Hematopoietic multipotent progenitor cell treated with erythropoietin and hydrocortisone succinate and interleukin-3 and kit ligand, for 8 days (in vitro differentiated cells): ENCODE results near the gene FLNB.
"Not testable (repeated sequence)": the region's sequence is repeated elsewhere in the genome, so short reads cannot be mapped to it uniquely, and the experiment has no call there.

Experiments
- DNase-seq: peaks from one replicate; pipeline ENCODE4 v3.0.0-alpha.2; 2015

The FLNB gene

DNA sequence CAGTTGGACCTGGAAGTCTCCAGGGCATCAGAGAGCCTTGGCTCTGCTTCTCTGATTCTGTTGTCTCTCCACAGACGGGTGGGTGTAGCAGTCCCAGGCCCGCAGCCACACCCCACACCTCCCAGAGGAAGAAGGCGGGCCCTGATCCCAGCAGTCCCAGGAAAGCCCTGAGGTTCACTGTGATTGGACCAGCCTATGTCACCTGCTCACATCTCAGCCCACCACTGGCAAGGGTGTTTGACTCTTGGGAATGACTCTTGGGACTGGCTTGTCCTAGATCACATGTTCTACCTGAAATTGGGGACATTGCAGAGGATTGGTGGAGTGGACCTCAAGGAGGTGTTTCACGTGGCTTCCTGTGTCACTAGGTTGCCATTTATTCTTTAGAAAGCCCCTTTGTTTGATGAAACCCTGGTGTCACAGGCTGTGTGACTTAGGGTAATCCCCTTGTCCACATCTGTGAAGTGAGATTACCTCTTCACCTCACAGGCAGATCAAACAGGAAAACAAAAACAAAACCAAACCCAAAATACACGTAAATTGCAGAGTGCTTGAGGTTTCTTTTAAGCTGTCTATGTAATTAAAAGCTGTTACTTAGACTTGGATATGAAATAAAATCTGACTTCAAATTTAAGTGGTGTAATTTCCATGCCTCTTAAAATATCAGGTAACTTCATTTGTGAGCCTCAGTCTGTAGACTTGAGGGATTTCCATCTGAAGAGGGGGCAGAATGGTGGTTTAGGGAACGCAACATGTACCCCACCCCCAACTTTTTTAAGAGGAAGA is 26.7 kb downstream of the FLNB start:
- DNase-seq, result no peak

DNA sequence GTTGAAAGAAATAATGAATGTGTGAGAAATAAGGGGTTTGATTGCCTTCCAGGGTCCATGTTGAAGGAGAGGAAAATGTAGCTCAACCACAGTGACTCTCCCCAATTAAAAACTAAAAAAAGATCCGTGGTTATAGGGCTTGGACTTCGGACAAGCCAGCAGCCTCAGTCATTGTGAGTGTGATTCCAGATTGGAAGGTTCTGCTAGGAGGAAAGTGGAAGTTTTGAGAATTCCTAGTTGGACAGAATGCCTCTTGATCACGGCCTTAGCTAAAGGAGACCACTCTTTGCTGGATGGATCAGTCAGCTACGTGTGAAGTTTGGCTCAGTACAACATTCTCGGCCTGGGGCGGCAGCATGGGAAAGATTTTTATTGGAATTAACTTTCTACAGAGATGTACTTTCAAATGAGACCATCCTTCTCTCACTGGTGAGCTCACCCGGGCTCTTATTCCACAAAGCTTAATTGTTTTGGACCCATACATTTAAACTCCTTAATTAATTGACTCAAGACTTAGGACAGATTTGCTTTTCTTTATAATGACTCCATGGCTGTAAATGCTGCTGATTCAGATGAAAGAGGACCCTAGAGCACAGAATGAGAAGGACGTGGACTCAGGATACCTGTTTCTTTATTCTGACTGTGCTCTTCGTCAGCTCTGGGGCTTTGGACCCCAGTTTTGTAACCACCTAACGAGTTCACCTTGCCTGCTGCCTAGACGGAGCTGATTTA is 27.5 kb downstream of the FLNB start:
- DNase-seq, result no peak

DNA sequence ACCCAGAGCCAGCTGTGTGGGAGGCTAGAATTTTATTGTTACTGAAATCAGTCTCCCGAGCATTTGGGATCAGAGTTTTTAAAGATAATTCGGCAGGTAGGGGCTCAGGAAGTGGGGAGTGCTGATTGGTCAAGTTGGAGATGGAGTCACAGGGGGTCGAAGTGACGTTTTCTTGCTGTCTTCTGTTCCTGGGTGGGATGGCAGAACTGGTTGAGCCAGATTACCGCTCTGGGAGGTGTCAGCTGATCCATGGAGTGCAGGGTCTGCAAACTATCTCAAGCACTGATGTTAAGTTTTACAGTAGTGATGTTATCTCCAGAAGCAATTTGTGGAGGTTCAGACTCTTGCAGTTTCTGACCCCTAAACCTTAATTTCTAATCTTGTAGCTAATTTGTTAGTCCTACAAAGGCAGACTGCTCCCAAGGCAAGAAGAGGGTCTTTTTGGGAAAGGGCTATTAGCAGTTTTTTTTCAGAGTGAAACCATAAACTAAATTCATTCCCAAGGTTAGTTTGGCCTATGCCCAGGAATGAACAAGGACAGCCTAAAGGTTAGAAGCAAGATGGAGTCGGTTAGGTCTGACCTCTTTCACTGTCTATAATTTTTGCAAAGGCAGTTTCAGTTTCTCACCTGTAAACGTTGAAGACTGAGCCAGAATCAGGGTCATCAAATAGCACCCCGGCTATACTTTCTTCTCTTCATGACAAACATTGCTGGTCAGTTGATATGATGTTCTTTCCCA is 28.2 kb downstream of the FLNB start:
- no peak for DNase-seq

DNA sequence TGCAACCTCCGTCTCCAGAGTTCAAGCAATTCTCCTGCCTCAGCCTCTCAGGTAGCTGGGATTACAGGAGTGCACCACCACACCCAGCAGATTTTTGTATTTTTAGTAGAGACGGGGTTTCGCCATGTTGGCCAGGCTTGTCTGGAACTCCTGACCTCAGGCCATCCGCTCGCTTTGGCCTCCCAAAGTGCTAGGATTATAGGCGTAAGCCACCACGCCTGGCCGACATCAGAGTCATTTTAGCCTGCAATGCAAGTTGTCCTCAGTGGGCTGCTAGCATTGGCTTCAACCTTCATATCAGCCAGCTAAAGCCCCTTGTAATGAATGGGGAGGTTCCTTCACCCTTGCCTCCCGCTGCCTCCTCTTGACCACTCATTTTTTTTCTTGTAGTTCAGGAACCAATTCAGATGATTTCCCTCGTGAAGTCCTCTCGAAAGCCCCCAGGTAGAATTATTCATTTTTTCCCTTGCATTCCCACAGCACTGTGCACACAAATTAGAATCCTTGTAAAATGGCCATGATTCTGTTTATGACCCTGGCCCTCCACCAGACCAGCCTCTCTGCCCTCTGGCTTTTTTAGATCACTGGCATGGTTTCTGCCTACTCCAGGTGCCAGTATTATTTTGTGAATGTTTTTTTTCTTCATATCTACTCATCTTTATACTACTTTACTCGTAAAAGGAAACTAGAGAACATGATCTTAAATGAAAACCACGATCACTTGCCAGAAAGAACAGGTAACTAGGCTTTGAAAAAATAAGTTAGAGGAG is 29.1 kb downstream of the FLNB start:
- no peak for DNase-seq

DNA sequence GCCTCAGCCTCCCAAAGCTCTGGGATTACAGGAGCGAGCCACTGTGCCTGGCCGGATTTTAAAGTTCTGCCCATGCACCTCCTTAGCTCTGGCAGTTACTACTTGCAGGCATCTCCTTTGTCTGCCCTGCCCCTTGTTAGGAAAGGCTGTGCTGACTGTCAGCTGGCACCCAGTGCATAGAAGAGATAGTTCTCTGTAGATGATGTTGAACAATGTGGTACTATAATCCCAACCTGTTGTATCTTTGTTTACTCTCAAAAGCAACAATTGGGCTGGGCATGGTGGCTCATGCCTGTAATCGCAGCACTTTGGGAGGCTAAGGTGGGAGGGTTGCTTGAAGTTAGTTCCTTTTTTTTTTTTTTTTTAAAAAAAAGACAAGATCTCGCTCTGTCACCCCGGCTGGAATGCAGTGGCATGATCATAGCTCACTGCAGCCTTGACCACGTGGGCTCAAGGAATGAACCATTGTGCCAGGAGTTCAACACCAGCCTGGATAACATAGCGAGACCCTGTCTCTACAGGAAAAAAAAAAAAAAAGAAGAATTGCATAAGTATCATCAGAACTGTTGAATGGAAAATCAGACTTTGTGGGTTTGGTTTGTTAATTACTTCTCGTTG is 30.6 kb downstream of the FLNB start:
- peak; percentile 64 for DNase-seq

DNA sequence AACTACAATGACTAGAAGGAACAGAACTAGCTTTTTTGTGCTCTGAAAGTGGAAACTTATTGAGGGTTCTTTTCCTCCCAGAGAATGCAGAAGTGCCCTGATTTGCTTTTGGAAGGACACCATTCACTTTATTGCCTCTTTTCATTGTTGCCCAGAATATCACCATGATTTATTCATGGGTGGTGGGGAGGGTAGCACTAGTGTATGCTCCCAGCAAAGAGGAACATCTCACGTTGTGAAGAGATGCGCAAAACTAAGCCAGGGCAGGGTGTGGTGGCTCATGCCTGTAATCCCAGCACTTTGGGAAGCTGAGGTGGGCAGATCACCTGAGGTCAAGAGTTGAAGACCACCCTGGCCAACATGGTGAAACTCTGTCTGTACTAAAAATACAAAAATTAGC is 31.4 kb downstream of the FLNB start:
- no peak for DNase-seq

DNA sequence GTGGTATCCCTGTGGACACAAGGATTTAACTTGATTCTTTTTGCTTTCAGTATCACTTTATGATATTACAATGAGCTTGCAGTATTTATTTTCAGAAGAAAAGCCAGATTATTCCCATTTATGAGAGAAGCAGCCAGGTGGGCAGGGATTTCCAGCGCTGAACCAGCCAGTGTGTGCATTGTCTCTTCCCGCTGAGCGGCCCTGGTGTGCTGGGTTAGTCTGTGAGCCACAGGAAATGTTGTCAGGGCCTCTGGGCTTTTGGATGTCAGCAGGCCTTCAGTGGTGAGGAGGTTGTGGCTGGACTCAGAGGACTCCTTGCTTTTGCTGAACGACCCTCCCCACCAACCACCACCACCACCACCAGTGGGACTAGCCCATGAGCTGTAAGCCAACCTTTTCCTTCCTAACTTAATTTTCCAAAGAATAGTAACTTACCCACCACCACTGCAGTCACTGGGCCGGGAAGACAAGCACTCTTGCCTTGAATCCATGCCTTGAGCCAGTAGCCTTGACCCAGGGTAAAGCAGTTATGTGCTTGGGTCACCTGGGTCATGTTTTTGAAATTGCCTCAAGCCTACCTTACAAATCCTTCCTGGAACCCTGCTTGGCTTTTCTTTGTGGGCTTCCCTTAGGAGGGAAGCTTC is 33.1 kb downstream of the FLNB start:
- DNase-seq, result no peak

DNA sequence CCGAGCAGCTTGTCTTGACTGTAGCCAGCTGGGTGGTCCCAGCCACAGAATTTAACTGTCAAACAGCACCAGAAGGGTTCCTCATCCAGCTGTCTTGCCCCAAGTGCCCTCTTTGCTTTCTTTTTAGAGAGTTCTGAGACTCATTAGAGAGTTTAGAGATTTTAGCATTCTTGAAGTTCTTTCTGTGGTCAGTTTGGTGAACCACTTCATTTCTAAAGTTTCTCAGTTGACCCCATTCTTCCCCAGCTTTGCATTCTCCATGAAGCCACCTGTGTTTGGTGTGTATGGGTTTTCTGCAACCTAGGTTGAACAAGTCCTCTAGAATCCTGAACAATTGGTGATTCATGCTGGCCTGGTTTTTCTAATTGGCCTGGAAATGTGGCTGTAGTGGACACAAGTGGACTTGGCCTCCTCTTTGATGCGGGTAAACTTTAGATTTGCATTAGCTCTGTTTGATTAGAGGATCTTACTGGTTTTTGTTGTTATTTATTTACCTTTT is 33.7 kb downstream of the FLNB start:
- no peak for DNase-seq

DNA sequence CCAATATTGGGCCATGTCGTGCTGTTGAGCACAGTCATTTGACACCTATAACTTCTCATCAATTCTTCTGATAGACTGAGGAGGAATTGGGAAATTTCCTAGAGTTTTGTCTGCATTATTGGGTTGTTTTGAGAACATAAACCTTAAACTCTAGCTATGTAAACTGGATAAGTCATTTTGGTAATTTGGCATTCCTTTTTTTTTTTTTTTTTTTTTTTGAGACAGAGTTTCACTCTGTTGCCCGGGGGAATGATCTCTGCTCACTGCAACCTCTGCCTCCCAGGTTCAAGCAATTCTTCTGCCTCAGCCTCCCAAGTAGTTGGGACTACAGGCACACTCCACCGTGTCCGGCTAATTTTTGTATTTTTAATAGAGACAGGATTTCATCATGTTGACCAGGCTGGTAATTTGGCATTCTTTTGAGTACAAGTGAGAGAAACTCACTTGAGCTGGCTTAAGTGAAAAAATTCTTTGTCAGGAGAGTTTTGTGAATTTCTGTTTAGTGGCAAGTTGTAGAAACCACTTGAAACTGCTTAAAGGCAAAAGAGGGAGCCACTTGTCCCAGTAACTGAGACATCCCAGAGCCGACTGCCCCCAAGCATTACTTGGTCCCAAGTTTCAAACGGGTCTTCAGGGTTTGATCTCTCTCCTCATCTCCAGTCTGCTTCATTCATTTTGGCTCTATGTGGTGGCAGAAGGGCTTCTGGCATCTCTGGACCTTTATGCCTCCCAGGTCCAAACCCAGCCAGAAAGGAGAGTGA is 34.9 kb downstream of the FLNB start:
- DNase-seq, result no peak

DNA sequence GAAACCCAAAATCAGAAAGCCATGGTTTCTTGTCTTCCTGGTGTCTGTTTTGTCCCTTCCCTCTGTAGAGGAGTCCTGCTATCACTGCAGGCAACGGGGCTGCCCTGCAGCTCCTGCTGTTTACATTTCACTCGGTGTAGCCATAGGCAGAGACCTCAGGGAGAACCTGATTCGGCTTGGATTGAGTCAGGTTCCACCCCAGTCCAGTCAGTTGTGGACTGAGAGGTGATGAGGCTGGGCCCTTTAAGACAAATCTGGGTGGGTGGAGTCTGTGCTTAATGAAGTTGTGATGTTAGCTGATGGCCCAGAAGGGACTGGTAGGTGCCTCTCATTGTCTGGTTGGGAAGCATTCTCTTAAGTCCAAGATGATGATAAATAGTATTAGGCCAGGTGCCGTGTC is 35.7 kb downstream of the FLNB start:
- no peak for DNase-seq

DNA sequence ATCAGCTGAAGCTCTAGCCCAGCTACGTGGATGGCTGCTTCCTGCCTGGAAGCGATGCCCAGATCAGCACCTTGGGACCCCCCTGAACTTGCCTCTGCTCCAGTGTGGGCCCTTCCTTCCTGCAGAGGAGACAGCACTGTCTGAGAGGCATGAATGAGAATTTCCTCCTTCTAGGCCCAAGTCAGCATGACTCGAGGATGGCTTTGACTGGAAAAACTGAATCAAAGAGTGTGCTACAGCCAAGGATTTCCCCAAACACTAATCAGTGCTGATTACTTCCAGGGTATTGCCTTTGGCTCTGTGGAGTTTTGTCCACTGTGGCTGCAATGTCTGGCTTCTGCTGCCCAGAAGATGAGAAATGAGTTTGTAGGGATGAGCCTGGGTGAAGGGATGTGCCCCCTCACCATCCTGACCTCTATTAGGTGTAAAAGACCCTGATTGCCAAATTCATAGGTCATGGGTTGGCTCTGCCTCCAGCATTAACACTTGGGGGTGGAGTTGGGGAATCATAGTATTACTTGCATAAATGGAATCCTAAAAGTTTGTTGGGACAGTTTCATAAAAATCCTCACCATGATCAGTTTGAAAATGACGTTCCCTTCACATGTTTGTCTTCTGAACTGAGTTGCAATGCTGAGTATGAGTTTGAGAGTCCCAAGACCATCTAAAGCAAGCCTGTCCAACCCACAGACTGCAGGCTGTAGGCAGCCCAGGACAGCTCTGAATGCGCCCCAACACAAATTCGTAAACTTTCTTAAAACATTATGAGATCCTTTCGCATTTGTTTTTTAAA is 36.7 kb downstream of the FLNB start:
- DNase-seq, result no peak

DNA sequence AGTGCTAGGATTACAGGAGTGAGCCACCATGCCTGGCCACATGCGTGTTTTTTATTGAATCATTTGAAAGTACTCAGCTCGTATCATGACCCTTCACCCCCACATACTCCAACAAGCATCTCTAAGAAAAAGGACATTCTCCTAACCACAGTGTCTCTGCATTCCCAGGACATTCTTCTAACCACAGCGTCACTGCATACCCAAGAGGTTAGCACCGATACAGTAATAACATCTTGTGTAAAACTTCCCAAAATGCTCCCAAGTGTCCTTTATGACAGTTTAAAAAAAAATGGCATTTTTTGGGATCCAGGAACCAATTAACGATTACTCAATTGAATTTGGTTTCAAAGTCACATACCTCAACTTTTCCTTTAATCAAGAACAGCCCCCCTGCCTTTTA is 39.6 kb downstream of the FLNB start:
- no peak for DNase-seq

DNA sequence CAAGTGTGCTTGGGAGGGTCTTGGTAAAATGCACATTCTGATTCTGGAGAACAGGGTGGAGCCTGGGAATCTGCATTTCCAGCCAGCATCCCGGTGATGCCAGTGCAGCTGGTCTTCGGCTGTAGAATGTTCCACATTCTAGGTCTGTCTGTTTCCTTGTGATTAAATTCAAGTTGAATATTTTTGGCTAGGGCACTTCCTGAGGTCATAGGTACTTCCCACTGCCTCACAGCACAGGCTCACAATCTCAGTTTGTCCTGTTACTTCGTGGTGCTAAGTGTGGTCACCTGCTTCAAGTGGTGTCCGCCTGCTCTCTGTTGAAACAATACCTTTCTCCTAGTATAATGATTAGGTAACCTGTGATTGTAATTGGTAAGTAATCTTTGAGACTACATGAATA is 40.1 kb downstream of the FLNB start:
- no peak for DNase-seq

DNA sequence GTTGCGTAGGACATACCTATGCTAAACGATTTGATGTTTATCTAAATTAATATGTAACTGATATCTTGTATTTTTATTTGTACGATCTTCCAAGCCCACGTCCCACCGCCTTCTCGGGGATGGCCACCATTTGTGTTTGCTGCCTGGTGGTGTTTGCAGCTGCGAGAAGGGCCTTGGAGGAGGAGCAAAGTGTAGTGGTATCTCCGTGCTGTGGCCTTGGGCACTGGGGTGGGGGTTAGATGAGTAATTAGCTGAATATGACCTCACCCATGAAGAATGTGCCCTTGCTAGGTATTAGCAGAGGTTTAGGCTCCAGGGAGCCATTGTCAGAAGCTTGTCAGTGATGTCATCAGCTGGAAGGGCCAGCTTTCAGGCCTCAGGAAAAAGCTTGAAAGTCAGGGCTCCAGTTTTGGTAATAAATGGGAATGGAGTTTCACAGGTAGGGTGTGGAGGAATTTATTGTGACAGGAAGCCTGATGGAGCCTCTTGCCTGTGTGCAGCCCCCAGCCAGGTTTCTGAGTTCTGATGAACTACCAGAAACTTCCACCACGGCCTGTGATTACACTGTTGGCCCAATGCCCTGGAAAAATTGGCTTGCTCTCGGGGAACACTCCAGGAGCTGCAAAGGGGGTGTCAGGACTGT is 41.0 kb downstream of the FLNB start:
- DNase-seq, result no peak

DNA sequence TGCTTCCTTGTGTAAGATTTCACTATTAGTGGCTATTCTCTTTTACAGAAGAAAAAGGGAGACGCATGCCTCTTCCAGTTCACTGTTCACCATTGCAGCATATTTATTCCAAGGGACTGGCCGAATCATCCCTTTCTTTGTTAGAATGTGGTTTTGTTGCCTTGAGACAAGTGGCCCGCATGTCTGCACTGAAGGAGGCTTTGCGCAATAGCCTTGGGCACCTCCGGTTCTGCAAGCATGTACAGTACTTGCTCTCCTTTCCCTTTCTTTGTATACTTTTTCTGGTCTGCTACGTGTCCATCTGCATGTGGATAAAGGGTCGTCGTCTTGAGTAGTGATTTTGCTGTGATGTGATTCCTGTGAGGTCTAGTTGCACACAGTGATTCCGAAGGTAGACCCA is 43.0 kb downstream of the FLNB start:
- DNase-seq, result no peak

DNA sequence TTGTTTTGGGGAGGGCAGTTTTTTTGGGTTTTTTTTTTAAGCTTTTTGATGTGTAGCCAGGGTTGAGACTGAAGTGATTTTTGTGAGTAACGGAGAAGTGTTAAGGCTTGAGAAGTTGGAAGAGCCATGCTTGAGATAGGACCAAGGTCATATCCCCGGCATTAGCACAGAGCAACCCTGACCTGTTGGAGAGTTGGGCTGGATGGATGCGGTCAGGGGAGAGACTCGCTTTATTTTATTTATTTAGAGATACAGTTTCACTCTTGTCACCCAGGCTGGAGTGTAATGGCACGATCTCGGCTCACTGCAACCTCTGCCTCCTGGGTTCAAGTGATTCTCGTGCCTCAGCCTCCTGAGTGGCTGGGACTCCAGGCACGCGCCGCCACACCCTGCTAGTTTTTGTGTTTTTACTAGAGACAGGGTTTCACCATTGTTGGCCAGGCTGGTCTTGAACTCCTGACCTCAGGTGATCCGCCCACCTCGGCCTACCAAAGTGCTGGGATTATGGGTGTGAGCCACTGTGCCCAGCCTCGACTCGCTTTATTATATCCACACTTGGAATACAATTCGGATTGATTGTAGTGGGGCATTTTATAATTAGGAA is 43.5 kb downstream of the FLNB start:
- not testable (repeated sequence) for DNase-seq

DNA sequence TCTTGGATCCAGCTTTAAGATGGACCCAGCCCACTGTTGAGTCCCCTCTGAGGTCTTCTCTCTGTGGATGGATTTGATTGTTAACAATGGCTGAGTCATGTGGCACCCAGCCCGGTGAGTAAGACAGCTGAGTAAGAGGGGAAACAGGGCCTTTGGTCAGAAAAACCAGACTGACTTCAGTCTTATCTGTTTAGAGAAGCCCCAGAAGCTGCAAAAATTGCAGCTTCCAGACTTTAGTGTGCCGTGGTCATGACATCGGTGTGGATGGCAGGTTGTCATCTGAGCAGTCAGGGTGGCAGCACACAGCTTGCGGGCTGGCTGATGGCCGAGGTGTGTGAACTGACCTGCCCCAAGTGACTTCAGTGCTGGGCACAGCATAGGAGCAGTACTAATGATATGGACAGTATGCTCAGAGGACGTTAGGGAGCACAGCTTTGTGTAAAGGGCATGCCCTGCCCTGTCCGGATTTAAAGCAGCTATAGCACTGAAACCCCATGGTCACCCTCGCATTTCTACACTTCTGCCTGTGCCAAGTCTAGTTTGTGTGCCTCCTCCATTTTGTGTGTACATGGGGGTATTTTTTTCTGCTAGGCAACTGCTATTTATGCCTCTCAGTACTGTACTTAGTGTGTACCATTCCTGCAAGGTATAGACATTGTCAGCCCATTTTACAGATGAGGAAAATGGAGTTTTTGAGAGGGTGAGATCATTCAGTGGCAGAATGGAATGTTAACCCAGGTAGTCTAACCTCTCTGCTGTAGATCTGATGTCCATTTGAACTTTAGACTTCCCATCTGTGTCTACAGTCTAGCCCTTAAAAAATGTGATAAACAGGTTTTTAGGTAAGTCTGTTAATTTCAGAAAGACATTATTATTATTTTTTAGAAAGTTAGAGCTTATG is 44.4 kb downstream of the FLNB start:
- DNase-seq, result peak; percentile 88

DNA sequence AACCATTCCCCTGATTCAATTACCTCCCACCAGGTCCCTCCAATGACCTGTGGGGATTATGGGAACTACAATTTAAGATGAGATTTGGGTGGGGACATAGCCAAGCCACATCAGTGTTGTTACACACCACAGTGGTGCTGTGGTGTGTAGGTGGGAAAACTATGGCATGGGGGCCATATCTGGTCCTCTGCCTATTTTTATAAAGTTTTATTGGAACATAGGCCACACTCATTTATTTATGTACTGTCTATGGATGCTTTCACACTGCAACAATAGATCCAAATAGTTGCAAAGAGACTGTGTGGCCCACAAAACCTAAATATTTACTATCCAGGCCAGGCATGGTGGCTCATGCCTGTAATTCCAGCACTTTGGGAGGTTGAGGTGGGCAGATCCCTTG is 46.4 kb downstream of the FLNB start:
- DNase-seq, result no peak
